OCI-LY7 (cell line): Measurements from ENCODE around the gene MBTD1.

Source experiments
- EZH2phosphoT487 ChIP-seq: fragments of 200-600 bp; sonication (generic); IDR thresholded peaks from 2 replicates; pipeline ENCODE4 v1.6.1; 2018; ENCODE audit warnings: low read depth, borderline replicate concordance, mild to moderate bottlenecking, mixed run types, antibody characterized with exemption, low read length, moderate library complexity, mixed read lengths
- TF ChIP-seq, protein P1 (sequence below): fragments of 200-600 bp; sonication (generic); conservative IDR thresholded peaks from 2 replicates; pipeline ENCODE4 v1.5.1; 2014; ENCODE audit warnings: mild to moderate bottlenecking, antibody characterized with exemption, low read length, moderate library complexity, mixed read lengths

DNA sequence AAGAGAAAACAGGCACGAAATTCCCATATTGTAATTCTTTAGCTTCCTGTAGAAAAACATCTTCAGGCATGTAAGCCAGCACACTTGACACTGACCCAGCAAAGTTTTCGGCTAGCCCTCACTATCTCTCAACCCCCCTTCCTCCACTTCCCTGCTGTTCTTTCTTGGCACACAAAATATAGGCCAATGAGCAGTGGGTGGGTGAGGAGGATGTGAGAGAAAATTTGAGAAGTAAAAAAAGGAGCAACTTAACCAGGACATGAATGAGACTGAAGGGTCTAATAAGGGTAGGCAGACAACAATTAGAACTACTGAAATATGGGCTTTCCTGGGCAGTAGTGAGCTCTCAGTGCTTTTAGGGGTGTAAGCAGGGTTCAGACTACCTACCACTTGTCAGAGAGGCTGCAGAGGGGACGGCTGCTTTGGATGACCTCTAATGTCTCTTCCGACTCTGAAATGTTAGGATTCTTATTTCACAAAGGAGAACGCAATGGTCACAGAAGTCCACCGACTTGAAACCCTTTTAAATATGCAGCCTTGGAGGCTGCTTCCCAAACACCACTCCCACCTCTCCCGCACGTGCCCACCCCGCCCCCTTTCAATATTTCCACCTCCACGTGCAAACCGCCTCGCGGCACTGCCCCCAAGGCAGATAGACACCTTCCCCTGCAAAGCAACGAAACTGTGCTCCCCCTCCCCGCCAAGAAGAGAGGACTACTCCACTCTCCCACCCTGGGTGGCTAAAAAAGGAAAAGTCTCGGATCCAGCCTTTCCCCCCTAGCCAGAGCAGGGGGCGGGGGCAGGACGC lies 889 bp downstream of the MBTD1 start:
- TF ChIP-seq, protein P1, sequence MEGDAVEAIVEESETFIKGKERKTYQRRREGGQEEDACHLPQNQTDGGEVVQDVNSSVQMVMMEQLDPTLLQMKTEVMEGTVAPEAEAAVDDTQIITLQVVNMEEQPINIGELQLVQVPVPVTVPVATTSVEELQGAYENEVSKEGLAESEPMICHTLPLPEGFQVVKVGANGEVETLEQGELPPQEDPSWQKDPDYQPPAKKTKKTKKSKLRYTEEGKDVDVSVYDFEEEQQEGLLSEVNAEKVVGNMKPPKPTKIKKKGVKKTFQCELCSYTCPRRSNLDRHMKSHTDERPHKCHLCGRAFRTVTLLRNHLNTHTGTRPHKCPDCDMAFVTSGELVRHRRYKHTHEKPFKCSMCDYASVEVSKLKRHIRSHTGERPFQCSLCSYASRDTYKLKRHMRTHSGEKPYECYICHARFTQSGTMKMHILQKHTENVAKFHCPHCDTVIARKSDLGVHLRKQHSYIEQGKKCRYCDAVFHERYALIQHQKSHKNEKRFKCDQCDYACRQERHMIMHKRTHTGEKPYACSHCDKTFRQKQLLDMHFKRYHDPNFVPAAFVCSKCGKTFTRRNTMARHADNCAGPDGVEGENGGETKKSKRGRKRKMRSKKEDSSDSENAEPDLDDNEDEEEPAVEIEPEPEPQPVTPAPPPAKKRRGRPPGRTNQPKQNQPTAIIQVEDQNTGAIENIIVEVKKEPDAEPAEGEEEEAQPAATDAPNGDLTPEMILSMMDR: no peak
- TF ChIP-seq EZH2phosphoT487: no peak
